Liver (tissue), 9 donors: ENCODE results near the gene RXYLT1. TPM values are rescaled to one million over a fixed set of nuclear protein-coding genes. Genes with fewer than 3 reads are reported as not detected.

Experiments used
- DNase-seq: peaks from one replicate; pipeline ENCODE4 v3.0.0-alpha.2; 2017; ENCODE audit warnings: low spot score
- H3K27ac ChIP-seq, 2 donors: one replicate each; pipeline ENCODE4 v1.7.0; 2013; ENCODE audit warnings: inconsistent platforms in 2 of 2, low read length in 2 of 2, control low read depth in 1 of 2, low read depth in 1 of 2, mild to moderate bottlenecking in 1 of 2
- H3K27me3 ChIP-seq, 4 donors: one replicate each; pipeline versions ENCODE4 v1.6.1 to v1.7.0; 2013; ENCODE audit warnings: low read length in 3 of 4, inconsistent platforms in 1 of 4, mild to moderate bottlenecking in 1 of 4, moderate library complexity in 1 of 4; ENCODE audit not compliant: control insufficient read depth in 4 of 4, insufficient read depth in 4 of 4
- H3K36me3 ChIP-seq, 4 donors: one replicate each; pipeline versions ENCODE4 v1.6.1 to v1.7.0; 2013; ENCODE audit warnings: low read length in 3 of 4, mild to moderate bottlenecking in 3 of 4, low read depth in 1 of 4, moderate library complexity in 1 of 4; ENCODE audit not compliant: control insufficient read depth in 4 of 4, insufficient read depth in 3 of 4
- H3K4me1 ChIP-seq, 4 donors: one replicate each; pipeline versions ENCODE4 v1.6.1 to v1.7.0; 2013; ENCODE audit warnings: low read length in 3 of 4, mild to moderate bottlenecking in 3 of 4, moderate library complexity in 1 of 4; ENCODE audit not compliant: control insufficient read depth in 4 of 4, insufficient read depth in 4 of 4
- H3K4me3 ChIP-seq, 3 donors: one replicate each; pipeline versions ENCODE4 v1.6.1 to v1.7.0; 2013; ENCODE audit warnings: low read length in 3 of 3, control low read depth in 1 of 3, low read depth in 1 of 3, mild to moderate bottlenecking in 1 of 3
- H3K9ac ChIP-seq, 2 donors: one replicate each; pipeline ENCODE4 v1.7.0; 2013; ENCODE audit warnings: low read length in 2 of 2, mild to moderate bottlenecking in 2 of 2, moderate library complexity in 2 of 2, control low read depth in 1 of 2, low read depth in 1 of 2
- H3K9me3 ChIP-seq, 4 donors: one replicate each; pipeline versions ENCODE4 v1.6.1 to v1.7.0; 2013; ENCODE audit warnings: low read length in 3 of 4; ENCODE audit not compliant: control insufficient read depth in 4 of 4
- CTCF ChIP-seq: fragments of 150-350 bp; IDR thresholded peaks from 2 replicates; pipeline ENCODE4 v1.5.1; 2017; ENCODE audit warnings: improper control_type of control experiment, low read depth, low read length; ENCODE audit not compliant: missing input control
- FOXA2 ChIP-seq: IDR thresholded peaks from 2 replicates; pipeline ENCODE4 v1.6.1; 2016; ENCODE audit warnings: antibody characterized with exemption
- HNF4G ChIP-seq: IDR thresholded peaks from 2 replicates; pipeline ENCODE4 v1.6.1; 2016; ENCODE audit warnings: antibody characterized with exemption
- NR2F2 ChIP-seq: IDR thresholded peaks from 2 replicates; pipeline ENCODE4 v1.6.1; 2016; ENCODE audit warnings: antibody characterized with exemption
- RAD21 ChIP-seq, 2 donors: IDR thresholded peaks; 2 replicates each; pipeline ENCODE4 v1.6.1; 2016; ENCODE audit warnings: antibody characterized with exemption in 2 of 2, mild to moderate bottlenecking in 2 of 2
- REST ChIP-seq: IDR thresholded peaks from 2 replicates; pipeline ENCODE4 v1.6.1; 2016; ENCODE audit warnings: antibody characterized with exemption, mild to moderate bottlenecking
- TAF1 ChIP-seq: conservative IDR thresholded peaks from 2 replicates; pipeline ENCODE4 v1.6.1; 2016; ENCODE audit warnings: antibody characterized with exemption, mild to moderate bottlenecking
- YY1 ChIP-seq: IDR thresholded peaks from 2 replicates; pipeline ENCODE4 v1.6.1; 2016; ENCODE audit warnings: antibody characterized with exemption, mild to moderate bottlenecking
- WGBS: extraction: QIAGEN DNeasy Blood & Tissue Kit; methylation state at CpG from one replicate; pipeline ENCODE4 v1.1.7; 2013; 5-methylcytosine and 5-hydroxymethylcytosine counted together
- polyA plus RNA-seq, 2 donors: library from polyadenylated mRNA; stranded (reverse) in 1 of 2; unstranded in 1 of 2; fragments of 200-250 nt in 1 of 2; fragments of >200 nt in 1 of 2; fragmentation: Nextera tagmentation in 1 of 2; extraction: Ambion mirVana in 1 of 2; gene quantifications; one replicate each; pipeline versions ENCODE4 v1.2.1 to v1.2.3, GENCODE V29; 2013 to 2015
- total RNA-seq, 2 donors: library from RNA; depleted of rRNA; stranded (reverse); fragments of >200 nt; gene quantifications; one replicate each; pipeline ENCODE4 v1.2.3, GENCODE V29; 2014
- TF ChIP-seq, protein P1 (sequence below): IDR thresholded peaks from 2 replicates; pipeline ENCODE4 v1.6.1; 2016; ENCODE audit warnings: antibody characterized with exemption
- donor health status: healthy.
- donor health status: healthy.
- donor health status: healthy.
- donor health status: healthy.
- donor health status: healthy.

The RXYLT1 gene
- total and polyA plus RNA-seq, 4 donors: 6.0 to 12.2 (median 10.4) TPM

DNA sequence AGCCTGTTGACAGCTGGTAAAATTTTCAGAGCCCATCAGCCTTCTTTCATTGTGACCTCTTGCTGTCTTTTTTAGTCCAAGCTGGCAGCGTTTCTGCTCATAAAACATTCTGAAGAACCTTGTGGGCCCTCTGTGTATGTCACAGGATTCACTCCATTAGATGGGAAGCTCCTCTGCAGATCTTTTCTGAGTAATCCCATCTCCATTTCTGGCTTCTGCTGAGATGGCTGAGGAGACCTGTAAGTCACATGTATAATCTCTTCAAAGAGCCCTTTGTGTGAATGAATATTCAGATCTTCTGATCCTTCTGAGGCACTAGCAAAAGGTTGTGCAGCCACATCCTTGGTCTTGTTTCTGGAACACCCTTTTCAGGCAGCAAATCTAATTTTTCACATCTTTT is 2.8 kb downstream of the RXYLT1 start (continued):
- TF ChIP-seq REST (no peak), CTCF (no peak), TAF1 (no peak), NR2F2 (no peak)

- WGBS: 99% methylated on average over 3 of the region's 3 CpGs
Observed at GRCh38 chr12:63787306-63787705, 7.6 kb downstream of the RXYLT1 start.

More at GRCh38 chr12:63787306-63787705, 7.6 kb downstream of the RXYLT1 start:
- H3K27me3 ChIP-seq: no peaks in the 10 kb centered on the region
- H3K27ac ChIP-seq: no peak overlapping the region
- H3K36me3 ChIP-seq: peaks cover under 1 to 24% (median 16%) of the 10 kb centered on the region in 4 donors
- TF ChIP-seq CTCF (no peak), HNF4G (no peak), FOXA2 (no peak), YY1 (no peak), RAD21 (IDR thresholded peaks at IDR 0.05) (no peak), REST (no peak)
- TF ChIP-seq, protein P1, sequence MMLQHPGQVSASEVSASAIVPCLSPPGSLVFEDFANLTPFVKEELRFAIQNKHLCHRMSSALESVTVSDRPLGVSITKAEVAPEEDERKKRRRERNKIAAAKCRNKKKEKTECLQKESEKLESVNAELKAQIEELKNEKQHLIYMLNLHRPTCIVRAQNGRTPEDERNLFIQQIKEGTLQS: no peak
- H3K9me3 ChIP-seq: no peaks in the 10 kb centered on the region
- no peak overlapping the region for H3K4me3 ChIP-seq
- peaks cover 0 to 2% (median under 1%) of the 10 kb centered on the region in 4 donors for H3K4me1 ChIP-seq
- DNase-seq: no peak
- no peak overlapping the region for H3K9ac ChIP-seq
